ENCODE results near the gene TMED1.

- TF ChIP-seq, protein P1, sequence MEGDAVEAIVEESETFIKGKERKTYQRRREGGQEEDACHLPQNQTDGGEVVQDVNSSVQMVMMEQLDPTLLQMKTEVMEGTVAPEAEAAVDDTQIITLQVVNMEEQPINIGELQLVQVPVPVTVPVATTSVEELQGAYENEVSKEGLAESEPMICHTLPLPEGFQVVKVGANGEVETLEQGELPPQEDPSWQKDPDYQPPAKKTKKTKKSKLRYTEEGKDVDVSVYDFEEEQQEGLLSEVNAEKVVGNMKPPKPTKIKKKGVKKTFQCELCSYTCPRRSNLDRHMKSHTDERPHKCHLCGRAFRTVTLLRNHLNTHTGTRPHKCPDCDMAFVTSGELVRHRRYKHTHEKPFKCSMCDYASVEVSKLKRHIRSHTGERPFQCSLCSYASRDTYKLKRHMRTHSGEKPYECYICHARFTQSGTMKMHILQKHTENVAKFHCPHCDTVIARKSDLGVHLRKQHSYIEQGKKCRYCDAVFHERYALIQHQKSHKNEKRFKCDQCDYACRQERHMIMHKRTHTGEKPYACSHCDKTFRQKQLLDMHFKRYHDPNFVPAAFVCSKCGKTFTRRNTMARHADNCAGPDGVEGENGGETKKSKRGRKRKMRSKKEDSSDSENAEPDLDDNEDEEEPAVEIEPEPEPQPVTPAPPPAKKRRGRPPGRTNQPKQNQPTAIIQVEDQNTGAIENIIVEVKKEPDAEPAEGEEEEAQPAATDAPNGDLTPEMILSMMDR (IDR thresholded peaks at IDR 0.05), result no peak
- TF ChIP-seq FOSB (CRISPR knock-in tag; IDR thresholded peaks at IDR 0.05) (no peak), NR3C1 (IDR thresholded peaks at IDR 0.05) (no peak), POLR2A (IDR thresholded peaks at IDR 0.05; ENCODE audit: low read length) (no peak), RAD21 (conservative IDR thresholded peaks at IDR 0.05 in 1 of 2, IDR thresholded peaks at IDR 0.05 in 1 of 2) (no peak), SMC3 (IDR thresholded peaks at IDR 0.05) (no peak), EP300 (IDR thresholded peaks at IDR 0.05) (no peak), ESRRA (IDR thresholded peaks at IDR 0.05; ENCODE audit: borderline replicate concordance, low read length) (no peak), CEBPB (IDR thresholded peaks at IDR 0.05) (no peak), KDM5A (IDR thresholded peaks at IDR 0.05) (no peak)
- TF ChIP-seq, protein P2, sequence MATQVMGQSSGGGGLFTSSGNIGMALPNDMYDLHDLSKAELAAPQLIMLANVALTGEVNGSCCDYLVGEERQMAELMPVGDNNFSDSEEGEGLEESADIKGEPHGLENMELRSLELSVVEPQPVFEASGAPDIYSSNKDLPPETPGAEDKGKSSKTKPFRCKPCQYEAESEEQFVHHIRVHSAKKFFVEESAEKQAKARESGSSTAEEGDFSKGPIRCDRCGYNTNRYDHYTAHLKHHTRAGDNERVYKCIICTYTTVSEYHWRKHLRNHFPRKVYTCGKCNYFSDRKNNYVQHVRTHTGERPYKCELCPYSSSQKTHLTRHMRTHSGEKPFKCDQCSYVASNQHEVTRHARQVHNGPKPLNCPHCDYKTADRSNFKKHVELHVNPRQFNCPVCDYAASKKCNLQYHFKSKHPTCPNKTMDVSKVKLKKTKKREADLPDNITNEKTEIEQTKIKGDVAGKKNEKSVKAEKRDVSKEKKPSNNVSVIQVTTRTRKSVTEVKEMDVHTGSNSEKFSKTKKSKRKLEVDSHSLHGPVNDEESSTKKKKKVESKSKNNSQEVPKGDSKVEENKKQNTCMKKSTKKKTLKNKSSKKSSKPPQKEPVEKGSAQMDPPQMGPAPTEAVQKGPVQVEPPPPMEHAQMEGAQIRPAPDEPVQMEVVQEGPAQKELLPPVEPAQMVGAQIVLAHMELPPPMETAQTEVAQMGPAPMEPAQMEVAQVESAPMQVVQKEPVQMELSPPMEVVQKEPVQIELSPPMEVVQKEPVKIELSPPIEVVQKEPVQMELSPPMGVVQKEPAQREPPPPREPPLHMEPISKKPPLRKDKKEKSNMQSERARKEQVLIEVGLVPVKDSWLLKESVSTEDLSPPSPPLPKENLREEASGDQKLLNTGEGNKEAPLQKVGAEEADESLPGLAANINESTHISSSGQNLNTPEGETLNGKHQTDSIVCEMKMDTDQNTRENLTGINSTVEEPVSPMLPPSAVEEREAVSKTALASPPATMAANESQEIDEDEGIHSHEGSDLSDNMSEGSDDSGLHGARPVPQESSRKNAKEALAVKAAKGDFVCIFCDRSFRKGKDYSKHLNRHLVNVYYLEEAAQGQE (IDR thresholded peaks at IDR 0.05), result no peak
- TF ChIP-seq, protein P3, sequence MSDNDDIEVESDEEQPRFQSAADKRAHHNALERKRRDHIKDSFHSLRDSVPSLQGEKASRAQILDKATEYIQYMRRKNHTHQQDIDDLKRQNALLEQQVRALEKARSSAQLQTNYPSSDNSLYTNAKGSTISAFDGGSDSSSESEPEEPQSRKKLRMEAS (IDR thresholded peaks at IDR 0.05), result no peak
- TF ChIP-seq, protein P4, sequence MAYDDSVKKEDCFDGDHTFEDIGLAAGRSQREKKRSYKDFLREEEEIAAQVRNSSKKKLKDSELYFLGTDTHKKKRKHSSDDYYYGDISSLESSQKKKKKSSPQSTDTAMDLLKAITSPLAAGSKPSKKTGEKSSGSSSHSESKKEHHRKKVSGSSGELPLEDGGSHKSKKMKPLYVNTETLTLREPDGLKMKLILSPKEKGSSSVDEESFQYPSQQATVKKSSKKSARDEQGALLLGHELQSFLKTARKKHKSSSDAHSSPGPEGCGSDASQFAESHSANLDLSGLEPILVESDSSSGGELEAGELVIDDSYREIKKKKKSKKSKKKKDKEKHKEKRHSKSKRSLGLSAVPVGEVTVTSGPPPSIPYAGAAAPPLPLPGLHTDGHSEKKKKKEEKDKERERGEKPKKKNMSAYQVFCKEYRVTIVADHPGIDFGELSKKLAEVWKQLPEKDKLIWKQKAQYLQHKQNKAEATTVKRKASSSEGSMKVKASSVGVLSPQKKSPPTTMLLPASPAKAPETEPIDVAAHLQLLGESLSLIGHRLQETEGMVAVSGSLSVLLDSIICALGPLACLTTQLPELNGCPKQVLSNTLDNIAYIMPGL (CRISPR knock-in tag; IDR thresholded peaks at IDR 0.05; ENCODE audit: borderline replicate concordance), result no peak
Observed at GRCh38 chr19:10823690-10824089, 12.3 kb downstream of the TMED1 start.

Data from A549 (cell line).